BJ (cell line): ENCODE results near the gene C1S. TPM values are rescaled to one million over a fixed set of nuclear protein-coding genes. Genes with fewer than 3 reads are reported as not detected.

Experiments used
- CTCF ChIA-PET: fragments of 350-600 bp; formaldehyde crosslinking; extraction: SDS; loops from one replicate; lab custom pipeline; 2021; ENCODE audit warnings: antibody characterized with exemption, inconsistent platforms; lab: Yijun Ruan, JAX
- POLR2A ChIA-PET: fragments of 300-600 bp; sonication (Branson Sonifier 250); formaldehyde crosslinking; extraction: SDS; loops from one replicate; lab custom pipeline; 2021; ENCODE audit warnings: antibody characterized with exemption; lab: Charles Lee
- DNase-seq: peaks from one replicate; pipeline ENCODE4 v3.0.0-alpha.2; 2011; ENCODE audit warnings: low read depth
- H3K27me3 ChIP-seq: 2 replicates; pipeline ENCODE4 v1.6.0; 2011; ENCODE audit warnings: low read length; ENCODE audit not compliant: control insufficient read depth, insufficient read depth
- H3K36me3 ChIP-seq: 2 replicates; pipeline ENCODE4 v1.5.1; 2011; ENCODE audit warnings: low read length; ENCODE audit not compliant: control insufficient read depth, insufficient read depth
- H3K4me3 ChIP-seq: 2 replicates; pipeline ENCODE4 v1.5.1; 2011; ENCODE audit warnings: low read depth, mild to moderate bottlenecking, control low read depth, low read length
- polyA plus RNA-seq: library from polyadenylated mRNA; depleted of rRNA; stranded (reverse); fragments of >200 nt; gene quantifications from 2 replicates; pipeline ENCODE4 v1.2.3, GENCODE V29; 2011
- TF ChIP-seq, protein P1 (sequence below): IDR thresholded peaks from 2 replicates; pipeline ENCODE4 v1.5.1; 2011; ENCODE audit warnings: low read depth, mild to moderate bottlenecking, control low read depth, inconsistent platforms, low read length, moderate library complexity; ENCODE audit not compliant: insufficient read depth

C1S gene
- polyA plus RNA-seq, 1 experiment, result 341 TPM

DNA sequence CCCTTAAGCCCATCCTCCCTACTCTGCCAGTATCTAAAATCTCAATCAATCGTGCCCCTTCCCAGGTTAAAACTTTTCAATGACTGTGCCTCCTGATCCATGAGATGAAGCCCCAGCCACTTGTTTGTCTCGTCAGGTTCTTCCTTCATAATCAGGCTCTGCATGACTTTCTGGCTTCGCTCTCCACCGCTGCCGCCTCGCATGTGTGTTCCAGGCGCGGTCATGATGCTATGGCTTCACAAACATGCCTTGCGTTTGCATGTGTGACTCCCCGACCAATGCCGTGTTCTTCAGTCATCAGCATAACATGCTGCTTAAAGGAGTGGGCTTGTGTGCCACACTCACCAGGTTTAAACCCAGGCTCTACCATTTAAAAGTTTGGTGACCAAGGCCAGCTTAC is 53.5 kb downstream of the C1S start:
- POLR2A ChIA-PET, result no interaction called here
- no peak overlapping the region for H3K4me3 ChIP-seq
- TF ChIP-seq, protein P1, sequence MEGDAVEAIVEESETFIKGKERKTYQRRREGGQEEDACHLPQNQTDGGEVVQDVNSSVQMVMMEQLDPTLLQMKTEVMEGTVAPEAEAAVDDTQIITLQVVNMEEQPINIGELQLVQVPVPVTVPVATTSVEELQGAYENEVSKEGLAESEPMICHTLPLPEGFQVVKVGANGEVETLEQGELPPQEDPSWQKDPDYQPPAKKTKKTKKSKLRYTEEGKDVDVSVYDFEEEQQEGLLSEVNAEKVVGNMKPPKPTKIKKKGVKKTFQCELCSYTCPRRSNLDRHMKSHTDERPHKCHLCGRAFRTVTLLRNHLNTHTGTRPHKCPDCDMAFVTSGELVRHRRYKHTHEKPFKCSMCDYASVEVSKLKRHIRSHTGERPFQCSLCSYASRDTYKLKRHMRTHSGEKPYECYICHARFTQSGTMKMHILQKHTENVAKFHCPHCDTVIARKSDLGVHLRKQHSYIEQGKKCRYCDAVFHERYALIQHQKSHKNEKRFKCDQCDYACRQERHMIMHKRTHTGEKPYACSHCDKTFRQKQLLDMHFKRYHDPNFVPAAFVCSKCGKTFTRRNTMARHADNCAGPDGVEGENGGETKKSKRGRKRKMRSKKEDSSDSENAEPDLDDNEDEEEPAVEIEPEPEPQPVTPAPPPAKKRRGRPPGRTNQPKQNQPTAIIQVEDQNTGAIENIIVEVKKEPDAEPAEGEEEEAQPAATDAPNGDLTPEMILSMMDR, result no peak
- peaks cover 10% of the 10 kb centered on the region for H3K36me3 ChIP-seq
- CTCF ChIA-PET, result interaction anchor here (0.7 to 8.4 kb wide), 24 partner anchors 9 to 190 kb away, joined by 3 to 151 read pairs (median 5); partner anchors contain the start of genes C12orf57, C1S, CLSTN3 and RNU7-1
- no peaks in the 10 kb centered on the region for H3K27me3 ChIP-seq
- DNase-seq, result no peak

DNA sequence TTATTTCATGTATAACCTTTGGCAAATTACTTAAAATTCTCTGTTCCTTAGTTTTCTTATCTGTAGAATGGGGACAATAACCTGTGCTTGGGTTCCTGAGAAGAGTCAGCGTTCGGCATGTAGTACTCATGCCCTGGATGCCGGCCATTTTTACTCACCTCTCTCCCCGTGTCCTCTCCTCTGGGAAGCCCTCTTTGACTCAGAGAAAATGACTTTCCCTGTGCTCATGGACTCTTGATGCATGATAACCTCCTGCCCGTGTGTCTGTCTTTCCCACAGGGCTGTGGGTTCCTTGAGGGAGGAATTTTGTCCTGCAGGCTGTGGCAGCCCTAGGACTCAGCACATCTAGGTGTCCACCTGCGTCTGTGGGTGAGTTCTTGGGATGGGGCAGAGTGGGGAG is 54.3 kb downstream of the C1S start:
- CTCF ChIA-PET, result interaction anchor here (1.6 to 8.4 kb wide), 3 partner anchors 56 to 170 kb away, joined by 4 to 151 read pairs (median 40); partner anchors contain the start of genes C12orf57, C1S and RNU7-1
- no peaks in the 10 kb centered on the region for H3K27me3 ChIP-seq

DNA sequence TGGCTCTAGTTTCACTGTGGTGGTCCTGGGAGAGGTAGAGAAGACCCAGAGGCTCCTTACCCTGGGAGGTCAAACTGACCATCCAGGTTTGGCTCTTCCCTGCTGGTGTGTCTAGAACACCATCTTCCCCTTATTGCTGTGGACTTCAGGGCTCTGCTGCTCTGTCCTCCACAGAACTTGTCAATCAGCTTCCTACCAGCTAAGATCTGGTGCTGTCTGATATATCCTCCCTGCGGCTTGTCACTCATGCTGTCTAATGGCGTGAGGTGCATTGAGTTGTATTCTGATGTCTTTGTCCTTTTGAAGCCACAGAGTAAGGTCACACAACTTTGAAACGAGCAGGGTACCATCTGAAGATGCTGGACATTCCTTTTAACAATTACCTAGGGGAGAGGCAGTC is 55.7 kb downstream of the C1S start:
- CTCF ChIA-PET, result interaction anchor here (0.6 to 1.4 kb wide), 4 partner anchors 9 to 172 kb away, joined by 3 to 4 read pairs (median 4); partner anchors contain the start of genes C12orf57 and C1S
- TF ChIP-seq, protein P1, result no peak
- Histone ChIP-seq H3K4me3 (no peak overlapping the region), H3K27me3 (no peaks in the 10 kb centered on the region), H3K36me3 (peaks cover 10% of the 10 kb centered on the region)
- POLR2A ChIA-PET, result no interaction called here
- no peak for DNase-seq

More for the DNA sequence above, 54.3 kb downstream of the C1S start:
- Histone ChIP-seq H3K36me3 (peaks cover 10% of the 10 kb centered on the region), H3K4me3 (no peak overlapping the region)
- POLR2A ChIA-PET, result no interaction called here
- DNase-seq, result no peak
- TF ChIP-seq, protein P1, result no peak

DNA sequence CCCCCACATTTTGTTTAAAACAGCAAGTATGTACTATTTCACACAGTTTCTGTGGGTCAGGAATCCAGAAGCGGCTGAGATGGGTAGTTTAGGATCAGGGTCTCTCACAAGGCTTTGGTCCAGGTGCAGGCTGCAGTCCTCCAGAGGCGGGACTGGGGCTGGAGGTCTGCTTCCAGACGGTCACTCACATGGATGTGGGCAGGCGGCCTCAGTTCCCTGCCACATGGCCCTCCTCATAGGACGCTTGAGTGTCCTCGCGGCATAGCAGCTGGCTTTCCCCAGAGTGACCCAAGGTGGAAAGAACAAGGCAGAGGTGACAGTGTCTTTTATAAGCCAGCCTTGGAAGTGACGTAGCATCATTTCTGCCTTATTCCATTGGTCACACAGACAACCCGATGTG is 56.4 kb downstream of the C1S start:
- ChIA-PET POLR2A (no interaction called here), CTCF (interaction anchor here (1.8 kb wide), 1 partner anchor 56 kb away, joined by 6 read pairs; the partner anchor contains the start of gene C1S)
- Histone ChIP-seq H3K27me3 (no peaks in the 10 kb centered on the region), H3K4me3 (no peak overlapping the region), H3K36me3 (peaks cover 10% of the 10 kb centered on the region)
- no peak for DNase-seq
- TF ChIP-seq, protein P1, result no peak

DNA sequence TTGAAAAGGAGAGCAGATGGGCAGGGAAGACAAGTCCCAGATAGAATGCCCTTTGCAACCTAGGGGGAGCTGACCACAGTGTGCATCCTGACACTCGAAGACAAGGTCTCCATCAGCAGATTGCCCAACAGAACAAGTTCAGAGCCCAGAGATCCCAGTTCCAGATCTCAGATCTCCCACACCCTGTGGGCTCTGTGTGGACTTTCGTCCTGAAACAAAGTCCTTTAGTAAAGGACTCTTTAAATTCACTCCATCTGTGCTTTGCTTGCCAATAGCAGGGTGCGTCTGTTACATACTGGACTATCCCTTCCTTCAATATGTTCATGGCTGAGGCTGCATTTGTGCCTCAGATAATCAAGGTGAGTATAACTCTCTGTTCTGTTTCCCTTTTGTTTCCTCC is 57.2 kb downstream of the C1S start:
- H3K36me3 ChIP-seq, result peaks cover 10% of the 10 kb centered on the region
- TF ChIP-seq, protein P1, result no peak
- CTCF ChIA-PET, result interaction anchor here (1.8 to 5.3 kb wide), 3 partner anchors 9 to 173 kb away, joined by 5 to 29 read pairs (median 6); partner anchors contain the start of genes C1RL and C1S
- no peak for DNase-seq
- H3K4me3 ChIP-seq, result no peak overlapping the region
- POLR2A ChIA-PET, result no interaction called here
- no peaks in the 10 kb centered on the region for H3K27me3 ChIP-seq
